Thymus (tissue), 11 donors: ENCODE data around the gene DDX10. TPM values are rescaled to one million over a fixed set of nuclear protein-coding genes. Genes with fewer than 3 reads are reported as not detected.
"Not testable (repeated sequence)": the region's sequence is repeated elsewhere in the genome, so short reads cannot be mapped to it uniquely, and the experiment has no call there.

Experiments used
- DNase-seq, 9 donors: peaks; one replicate each; pipeline ENCODE4 v3.0.0-alpha.2; 2013; ENCODE audit warnings: low spot score in 9 of 9, low read depth in 6 of 9, missing footprints in 1 of 9
- H3K27ac ChIP-seq, 2 donors: one replicate each; pipeline ENCODE4 v1.5.1; 2013; ENCODE audit warnings: control low read depth in 1 of 2, low read depth in 1 of 2, low read length in 1 of 2, mild to moderate bottlenecking in 1 of 2, moderate library complexity in 1 of 2
- H3K27me3 ChIP-seq, 2 donors: one replicate each; pipeline ENCODE4 v1.5.1; 2013; ENCODE audit warnings: low read length in 1 of 2; ENCODE audit not compliant: control insufficient read depth in 2 of 2, insufficient read depth in 1 of 2
- H3K36me3 ChIP-seq, 2 donors: one replicate each; pipeline ENCODE4 v1.5.1; 2013; ENCODE audit warnings: low read length in 1 of 2, mild to moderate bottlenecking in 1 of 2, moderate library complexity in 1 of 2; ENCODE audit not compliant: control insufficient read depth in 2 of 2, insufficient read depth in 2 of 2
- H3K4me1 ChIP-seq, 2 donors: one replicate each; pipeline ENCODE4 v1.5.1; 2013; ENCODE audit warnings: low read length in 2 of 2; ENCODE audit not compliant: control insufficient read depth in 2 of 2, insufficient read depth in 2 of 2
- H3K4me3 ChIP-seq, 2 donors: one replicate each; pipeline ENCODE4 v1.5.1; 2013; ENCODE audit warnings: low read length in 2 of 2, control low read depth in 1 of 2, mild to moderate bottlenecking in 1 of 2
- H3K9me3 ChIP-seq, 2 donors: one replicate each; pipeline ENCODE4 v1.5.1; 2013; ENCODE audit warnings: low read length in 1 of 2, mild to moderate bottlenecking in 1 of 2; ENCODE audit not compliant: control insufficient read depth in 2 of 2, insufficient read depth in 1 of 2
- WGBS: extraction: QIAGEN DNeasy Blood & Tissue Kit; methylation state at CpG from one replicate; pipeline ENCODE4 v1.1.7; 2013; 5-methylcytosine and 5-hydroxymethylcytosine counted together
- polyA plus RNA-seq: library from polyadenylated mRNA; stranded (reverse); fragments of 200-250 nt; gene quantifications from one replicate; pipeline ENCODE4 v1.2.3, GENCODE V29; 2013
- total RNA-seq: library from RNA; stranded (reverse); fragments of 120-200 nt; gene quantifications from one replicate; pipeline ENCODE4 v1.2.4, GENCODE V29; 2013
- donor health status: healthy.

Gene DDX10
- total and polyA plus RNA-seq, 2 donors = 20.1 to 32.3 TPM

GRCh38 chr11:108647701-108648527, 17.0 kb upstream of the DDX10 start:
- Histone ChIP-seq H3K4me1 (no peaks in the 10 kb centered on the region), H3K27me3 (no peaks in the 10 kb centered on the region), H3K4me3 (no peak overlapping the region), H3K27ac (no peak overlapping the region), H3K36me3 (no peaks in the 10 kb centered on the region), H3K9me3 (no peaks in the 10 kb centered on the region)
- DNase-seq = peak; percentile 13 to 79 (median 51)
- WGBS = 72% methylated on average over 9 of the region's 9 CpGs

- H3K27me3 ChIP-seq = no peaks in the 10 kb centered on the region
- H3K36me3 ChIP-seq = no peaks in the 10 kb centered on the region
- no peak overlapping the region for H3K4me3 ChIP-seq
- H3K4me1 ChIP-seq = no peaks in the 10 kb centered on the region
- 93% methylated on average over 2 of the region's 2 CpGs for WGBS
- no peaks in the 10 kb centered on the region for H3K9me3 ChIP-seq
- no peak for DNase-seq
- no peak overlapping the region for H3K27ac ChIP-seq
Observed at GRCh38 chr11:108648528-108648885, 16.4 kb upstream of the DDX10 start.

DNA sequence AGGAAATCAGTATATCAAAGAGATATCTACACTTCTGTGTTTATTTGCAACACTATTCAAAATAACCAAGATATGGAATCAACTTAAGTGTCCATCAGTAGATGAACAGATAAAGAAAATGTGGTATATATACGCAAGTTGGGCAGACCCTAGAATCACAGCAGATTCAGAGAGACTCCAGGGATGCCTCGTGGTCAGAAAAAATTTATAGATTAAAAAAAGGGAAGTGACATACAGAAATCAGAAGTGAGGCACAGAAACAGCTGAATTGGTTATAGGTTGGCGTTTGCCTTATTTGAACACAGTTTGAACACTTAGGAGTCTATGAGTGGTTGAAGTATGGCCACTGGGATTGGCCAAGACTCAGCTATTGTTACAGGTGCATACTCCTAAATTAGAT, 10.8 kb upstream of the DDX10 start:
- WGBS = 59% methylated on average over 3 of the region's 3 CpGs

DNA sequence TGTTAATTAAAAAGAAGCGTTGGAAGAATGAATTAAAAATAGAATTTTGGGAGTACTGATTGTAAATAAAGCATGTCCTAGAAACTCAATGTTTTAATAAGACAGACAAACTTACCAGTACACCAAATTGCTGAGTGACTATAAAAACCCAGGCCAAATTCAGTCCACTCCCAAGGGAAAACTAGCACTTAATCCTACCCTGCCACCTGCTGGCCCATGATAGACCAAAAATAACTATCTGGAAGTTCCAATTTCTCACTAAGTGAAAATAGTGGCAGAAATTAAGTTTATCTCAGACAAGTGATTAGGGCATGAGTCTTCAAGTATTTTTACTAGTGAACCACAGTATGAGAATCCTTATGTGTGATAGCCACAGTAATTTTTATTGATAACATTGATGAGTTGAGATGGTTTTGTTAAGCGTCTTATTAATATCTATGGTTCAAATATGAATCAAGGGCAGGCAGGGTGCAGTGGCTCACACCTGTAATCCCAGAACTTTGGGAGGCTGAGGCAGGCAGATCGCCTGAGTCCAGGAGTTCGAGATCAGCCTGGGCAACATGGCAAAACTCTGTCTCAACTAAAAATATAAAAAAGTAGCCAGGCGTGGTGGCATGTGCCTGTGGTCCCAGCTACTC, 9.8 kb upstream of the DDX10 start:
- H3K36me3 ChIP-seq = no peaks in the 10 kb centered on the region
- DNase-seq = peak in 2 of 9 donors; percentile 9 to 25
- 83% methylated on average over 5 of the region's 5 CpGs for WGBS

More for the DNA sequence above, 10.8 kb upstream of the DDX10 start:
- H3K27me3 ChIP-seq, H3K4me3 ChIP-seq, DNase-seq, H3K36me3 ChIP-seq, H3K27ac ChIP-seq, H3K4me1 ChIP-seq, H3K9me3 ChIP-seq: not testable (repeated sequence)

DNA sequence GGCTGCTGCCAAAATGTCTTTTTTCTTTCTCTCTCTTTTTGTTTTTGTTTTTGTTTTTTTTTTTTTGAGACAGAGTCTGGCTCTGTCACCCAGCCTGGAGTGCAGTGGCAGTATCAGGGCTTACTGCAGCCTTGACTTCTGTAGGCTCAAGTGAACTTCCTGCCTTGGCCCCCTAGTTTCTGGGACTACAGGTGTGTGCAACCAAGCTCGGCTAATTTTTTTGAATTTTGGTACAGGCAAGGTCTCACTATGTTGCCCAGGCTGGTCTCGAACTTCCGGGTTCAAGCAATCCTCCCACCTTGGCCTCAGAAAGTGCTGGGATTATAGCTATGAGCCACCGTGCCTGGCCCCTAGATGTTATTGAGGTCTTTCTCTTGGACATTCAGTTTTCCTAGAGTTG, 2.2 kb upstream of the DDX10 start:
- no peaks in the 10 kb centered on the region for H3K36me3 ChIP-seq
- peaks cover 0 to 12% of the 10 kb centered on the region in 2 donors for H3K4me1 ChIP-seq
- H3K27me3 ChIP-seq = no peaks in the 10 kb centered on the region
- H3K27ac ChIP-seq = peak overlapping the region in 1 of 2 donors; percentile 3
- H3K4me3 ChIP-seq = no peak overlapping the region
- H3K9me3 ChIP-seq = no peaks in the 10 kb centered on the region
- no peak for DNase-seq
- 94% methylated on average over 4 of the region's 4 CpGs for WGBS

More for the DNA sequence above, 9.8 kb upstream of the DDX10 start:
- Histone ChIP-seq H3K4me1 (no peaks in the 10 kb centered on the region), H3K27ac (no peak overlapping the region), H3K9me3 (no peaks in the 10 kb centered on the region), H3K4me3 (no peak overlapping the region), H3K27me3 (no peaks in the 10 kb centered on the region)

DNA sequence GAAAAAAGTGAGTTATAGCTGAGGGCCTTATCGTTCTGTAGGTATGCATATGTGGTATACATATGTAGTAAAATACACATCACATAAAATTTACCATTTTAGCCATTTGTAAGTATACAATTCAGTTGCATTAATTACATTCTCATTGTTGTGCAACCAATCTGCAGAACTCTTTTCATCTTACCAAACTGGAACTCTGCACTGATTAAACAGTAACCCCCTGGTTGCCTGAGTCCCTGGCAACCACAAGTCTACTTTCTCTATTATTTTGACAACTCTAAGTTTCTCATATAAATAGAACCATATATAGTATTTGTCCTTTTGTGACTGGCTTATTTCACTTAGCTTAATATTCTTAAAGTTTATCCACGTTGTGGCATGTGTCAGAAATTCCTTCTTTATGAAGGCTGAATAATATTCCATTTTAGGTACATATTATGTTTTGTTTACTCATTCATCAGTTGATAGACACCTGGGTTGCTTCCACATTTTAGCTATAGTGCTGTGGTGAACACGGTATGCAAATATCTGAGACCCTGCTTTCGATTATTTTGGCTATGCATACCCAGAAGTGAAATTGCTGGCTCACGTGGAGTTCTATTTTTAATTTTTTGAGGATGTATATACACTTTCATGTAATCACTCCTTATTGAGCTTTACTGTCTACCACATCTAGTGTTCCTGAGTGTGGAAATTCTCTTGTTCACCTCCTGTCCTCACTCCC, 1.6 kb upstream of the DDX10 start:
- 97% methylated on average over 5 of the region's 5 CpGs for WGBS
- H3K36me3 ChIP-seq = no peaks in the 10 kb centered on the region
- H3K27ac ChIP-seq = no peak overlapping the region
- no peak for DNase-seq
- H3K9me3 ChIP-seq = no peaks in the 10 kb centered on the region
- no peak overlapping the region for H3K4me3 ChIP-seq
- H3K27me3 ChIP-seq = no peaks in the 10 kb centered on the region
- H3K4me1 ChIP-seq = peaks cover 0 to 12% of the 10 kb centered on the region in 2 donors

GRCh38 chr11:108666373-108666772, 1.5 kb downstream of the DDX10 start:
- Histone ChIP-seq H3K4me1 (peaks cover 0 to 12% of the 10 kb centered on the region in 2 donors), H3K36me3 (no peaks in the 10 kb centered on the region), H3K27me3 (no peaks in the 10 kb centered on the region), H3K27ac (no peak overlapping the region), H3K9me3 (no peaks in the 10 kb centered on the region), H3K4me3 (no peak overlapping the region)
- 97% methylated on average over 7 of the region's 7 CpGs for WGBS
- DNase-seq = no peak

DNA sequence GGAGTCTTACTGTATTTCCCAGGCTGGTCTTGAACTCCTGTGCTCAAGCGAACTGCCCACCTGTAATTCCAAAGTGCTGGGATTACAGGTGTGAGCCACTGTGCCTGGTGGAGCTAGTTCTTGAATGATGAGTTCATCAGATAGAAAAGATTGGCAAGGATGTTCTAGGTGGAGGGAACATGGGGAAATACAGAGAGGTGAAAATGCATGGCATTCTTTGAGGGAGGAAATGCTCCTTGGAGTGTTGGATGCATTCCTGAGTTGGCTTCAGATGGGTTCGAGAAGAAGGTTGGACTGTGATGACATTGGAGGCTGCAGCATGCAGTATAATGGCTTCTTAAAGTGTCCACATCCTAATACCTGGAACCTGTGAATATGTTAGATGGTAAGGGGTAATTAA, 4.4 kb downstream of the DDX10 start:
- H3K4me3 ChIP-seq = no peak overlapping the region
- DNase-seq = no peak

DNA sequence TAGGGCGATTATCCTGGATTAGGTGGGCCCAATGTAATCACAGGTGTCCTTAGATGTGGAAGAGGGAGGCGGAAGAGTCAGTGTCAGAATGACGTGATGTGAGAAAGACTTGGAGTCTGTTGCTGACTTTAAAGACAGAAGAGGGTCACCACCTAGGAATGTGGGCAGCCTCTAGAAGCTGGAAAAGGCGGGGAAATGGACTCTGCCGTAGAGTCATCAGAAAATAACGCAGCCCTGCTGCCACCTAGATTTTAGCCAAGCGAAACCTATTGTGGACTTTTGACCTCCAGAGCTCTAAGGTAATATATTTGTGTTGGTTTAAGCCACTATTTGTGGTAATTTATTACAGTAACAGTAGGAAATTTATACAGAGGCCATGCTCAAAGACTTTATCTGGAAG, 4.8 kb downstream of the DDX10 start:
- no peaks in the 10 kb centered on the region for H3K27me3 ChIP-seq
- peaks cover 0 to 7% of the 10 kb centered on the region in 2 donors for H3K4me1 ChIP-seq
- no peak overlapping the region for H3K4me3 ChIP-seq
- no peaks in the 10 kb centered on the region for H3K9me3 ChIP-seq
- WGBS = 97% methylated on average over 7 of the region's 7 CpGs
- no peak overlapping the region for H3K27ac ChIP-seq
- H3K36me3 ChIP-seq = peaks cover 0 to 7% of the 10 kb centered on the region in 2 donors
- DNase-seq = no peak

More for the DNA sequence above, 4.4 kb downstream of the DDX10 start:
- Histone ChIP-seq H3K36me3 (peaks cover 0 to 4% of the 10 kb centered on the region in 2 donors), H3K27ac (no peak overlapping the region), H3K27me3 (no peaks in the 10 kb centered on the region), H3K9me3 (no peaks in the 10 kb centered on the region), H3K4me1 (peaks cover 0 to 10% of the 10 kb centered on the region in 2 donors)
- over 99% methylated on average over 2 of the region's 2 CpGs for WGBS
